Activated T-cell treated with anti-CD3 and anti-CD28 coated beads for 1 hour (primary cell): ENCODE measurements around the gene LRRC8D.
"Not testable (repeated sequence)": the region's sequence is repeated elsewhere in the genome, so short reads cannot be mapped to it uniquely, and the experiment has no call there.

Experiments
- DNase-seq: peaks from one replicate; pipeline ENCODE4 v3.0.0-alpha.2; 2020; ENCODE audit warnings: low read depth

The LRRC8D gene

DNA sequence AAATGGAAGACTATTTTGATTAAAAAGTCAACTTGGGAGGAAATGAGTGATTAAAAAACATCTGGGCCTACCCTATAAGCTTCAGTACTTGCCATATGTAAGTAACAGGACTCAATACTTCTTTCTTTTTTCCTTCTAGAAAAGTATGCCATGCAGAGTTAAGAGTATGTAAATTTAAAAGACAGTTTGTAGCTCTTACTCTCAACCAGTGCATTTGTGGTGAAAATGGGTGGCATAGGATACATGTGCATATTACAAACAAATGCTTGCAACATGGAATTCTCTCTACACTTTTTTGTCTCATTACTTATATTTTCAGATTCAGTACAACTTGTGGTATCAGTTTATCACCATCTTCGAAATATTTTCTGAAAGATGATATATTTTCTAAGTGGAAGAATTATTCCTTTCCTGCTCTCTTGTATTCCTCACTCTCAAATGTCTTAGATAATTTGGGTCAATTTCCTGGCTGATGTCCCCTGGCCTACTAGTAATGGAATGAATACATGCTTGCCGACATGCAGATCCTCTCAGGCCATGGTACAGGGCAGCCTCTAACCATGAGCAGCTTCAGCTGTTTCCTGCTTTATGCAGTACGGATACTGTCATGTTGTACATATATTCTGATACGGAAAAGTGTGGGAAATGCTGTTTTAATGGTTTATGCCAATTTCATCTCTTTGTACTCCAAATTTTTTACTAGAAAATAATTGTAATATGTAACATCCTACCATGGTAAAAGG is 92.7 kb downstream of the LRRC8D start:
- no peak for DNase-seq

GRCh38 chr1:89917353-89917752 is 96.5 kb downstream of the LRRC8D start:
- no peak for DNase-seq

- DNase-seq: no peak
Measured at GRCh38 chr1:89918127-89918793, 97.4 kb downstream of the LRRC8D start.

DNA sequence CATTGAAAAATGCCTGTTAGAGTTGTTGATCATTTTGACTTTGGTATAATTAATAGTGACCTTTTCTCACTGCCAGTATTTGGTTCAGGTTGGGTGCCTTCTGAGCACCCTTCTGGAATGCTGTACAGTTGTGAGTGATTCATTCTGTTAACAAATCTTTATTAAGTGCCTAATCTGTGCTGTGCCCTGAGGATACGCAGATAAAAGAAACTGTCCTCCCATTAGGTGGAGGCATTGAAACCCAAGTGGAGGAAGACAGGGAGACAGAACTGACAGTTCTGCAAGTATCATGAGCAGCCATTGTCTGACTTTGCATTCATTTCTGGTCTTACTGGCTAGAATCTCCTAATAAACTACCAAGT is 97.9 kb downstream of the LRRC8D start:
- DNase-seq: no peak

DNA sequence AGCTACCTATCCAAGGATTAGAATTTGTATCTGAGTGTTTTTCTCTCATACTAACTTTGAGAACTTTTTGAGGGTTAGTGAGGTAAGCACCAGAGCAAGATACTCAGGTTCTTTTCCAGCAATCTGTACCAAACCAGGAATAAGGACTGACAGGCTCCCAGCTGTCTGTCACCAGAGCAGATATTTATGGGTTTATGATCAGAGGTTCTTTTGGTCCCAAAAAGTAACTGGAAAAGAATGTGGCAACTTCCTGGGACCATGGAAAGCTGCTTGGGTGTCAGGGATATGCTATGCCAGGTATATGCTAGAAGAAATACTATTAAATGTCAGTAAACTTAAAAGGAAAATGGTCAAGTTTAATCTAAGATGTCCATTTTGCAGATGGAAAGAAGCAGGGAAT is 98.3 kb downstream of the LRRC8D start:
- no peak for DNase-seq

DNA sequence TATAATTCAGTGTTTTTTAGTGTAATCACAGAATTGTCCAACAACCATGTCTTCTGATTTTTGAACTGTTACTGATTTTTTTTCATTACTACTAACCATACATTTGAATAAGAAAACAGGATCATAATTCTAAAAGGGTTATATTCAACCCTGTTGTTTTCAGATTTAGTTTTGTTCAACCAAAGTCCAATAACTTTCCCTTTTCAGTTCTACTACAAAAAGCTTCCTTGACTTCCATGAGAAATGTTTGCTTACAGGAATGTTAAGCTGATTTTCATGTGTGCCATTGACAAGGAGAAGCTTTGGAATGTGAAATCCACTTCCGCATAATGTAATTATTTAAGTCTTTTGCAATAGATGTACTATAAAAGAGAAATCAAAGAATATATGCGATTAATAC is 102.1 kb downstream of the LRRC8D start:
- DNase-seq: no peak

DNA sequence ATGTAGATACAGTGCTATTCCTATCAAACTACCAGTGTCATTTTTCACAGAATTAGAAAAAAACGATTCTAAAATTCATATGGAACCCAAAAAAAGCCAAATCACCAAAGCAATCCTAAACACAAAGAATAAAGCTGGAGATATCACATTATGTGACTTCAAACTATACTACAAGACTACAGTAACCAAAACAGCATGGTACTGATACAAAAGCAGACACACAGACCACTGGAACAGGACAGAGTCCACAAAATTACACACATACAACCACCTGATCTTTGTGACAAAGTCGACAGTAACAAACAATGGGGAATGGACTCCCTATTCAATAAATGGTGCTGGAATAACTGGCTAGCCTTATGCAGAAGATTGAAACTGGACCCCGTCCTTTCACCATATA is 102.7 kb downstream of the LRRC8D start:
- no peak for DNase-seq

- not testable (repeated sequence) for DNase-seq
Measured at GRCh38 chr1:89924075-89924474, 103.2 kb downstream of the LRRC8D start.

- no peak for DNase-seq
Measured at GRCh38 chr1:89927049-89927448, 106.2 kb downstream of the LRRC8D start.

DNA sequence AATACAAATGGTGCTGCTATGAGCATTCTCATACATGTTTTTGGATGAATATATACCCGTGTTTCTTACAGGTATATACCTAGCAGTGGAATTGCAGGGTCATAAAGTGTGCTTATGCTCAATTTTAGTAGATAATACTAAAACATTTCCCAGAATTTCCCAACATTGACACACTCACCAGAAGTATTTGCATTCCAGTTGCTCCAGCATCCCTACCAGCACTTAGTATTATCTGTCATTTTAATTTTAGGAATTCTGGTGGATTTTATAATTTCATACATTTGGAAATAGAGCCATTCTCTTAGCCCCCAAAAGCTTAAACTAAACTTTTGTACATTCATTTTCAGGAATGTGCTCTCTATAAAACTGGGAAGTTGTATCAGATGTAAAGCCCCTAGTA is 106.6 kb downstream of the LRRC8D start:
- DNase-seq: no peak

GRCh38 chr1:89928506-89928905 is 107.7 kb downstream of the LRRC8D start:
- no peak for DNase-seq

- DNase-seq: no peak
Measured at GRCh38 chr1:89929467-89930063, 108.7 kb downstream of the LRRC8D start.

DNA sequence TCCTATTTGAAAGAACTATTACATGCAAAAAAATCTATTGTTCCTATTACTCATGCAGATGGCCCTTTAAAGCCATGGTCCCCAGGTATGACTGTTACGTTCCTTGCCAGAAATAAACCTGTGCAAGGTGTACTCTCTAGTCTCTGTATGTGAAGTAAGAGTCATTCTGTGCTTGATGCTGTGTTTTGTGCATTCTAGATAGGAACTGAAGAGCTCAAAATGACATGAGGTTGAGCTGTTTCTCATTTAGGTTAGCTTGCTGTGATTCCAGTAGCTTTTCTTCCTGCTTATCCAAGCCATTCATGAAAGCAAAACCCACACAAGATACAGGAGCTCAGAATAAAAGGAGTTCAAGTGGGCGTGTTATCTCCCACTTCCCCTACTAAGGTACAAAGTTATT is 109.7 kb downstream of the LRRC8D start:
- no peak for DNase-seq

DNA sequence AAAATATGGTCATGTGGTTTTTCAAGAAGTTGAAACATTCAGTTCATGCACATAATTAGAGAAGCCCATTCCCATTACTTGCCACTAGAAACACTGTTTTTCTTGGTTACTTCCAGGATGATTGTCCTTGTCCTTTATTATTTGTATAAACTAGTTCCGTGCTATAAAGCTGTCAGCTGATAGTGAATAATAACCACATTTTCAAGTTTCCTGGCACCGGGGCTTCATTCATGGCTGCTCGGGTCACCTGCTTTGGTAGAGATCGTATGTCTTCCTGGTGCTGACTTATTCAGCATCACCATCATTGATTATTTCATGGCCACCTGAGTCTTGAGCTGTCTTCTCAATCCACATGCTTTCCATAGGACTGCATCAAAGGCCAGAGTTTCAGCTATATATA is 111.1 kb downstream of the LRRC8D start:
- DNase-seq: no peak

GRCh38 chr1:89932598-89933364 is 111.9 kb downstream of the LRRC8D start:
- no peak for DNase-seq

GRCh38 chr1:89934461-89934860 is 113.6 kb downstream of the LRRC8D start:
- DNase-seq: no peak

DNA sequence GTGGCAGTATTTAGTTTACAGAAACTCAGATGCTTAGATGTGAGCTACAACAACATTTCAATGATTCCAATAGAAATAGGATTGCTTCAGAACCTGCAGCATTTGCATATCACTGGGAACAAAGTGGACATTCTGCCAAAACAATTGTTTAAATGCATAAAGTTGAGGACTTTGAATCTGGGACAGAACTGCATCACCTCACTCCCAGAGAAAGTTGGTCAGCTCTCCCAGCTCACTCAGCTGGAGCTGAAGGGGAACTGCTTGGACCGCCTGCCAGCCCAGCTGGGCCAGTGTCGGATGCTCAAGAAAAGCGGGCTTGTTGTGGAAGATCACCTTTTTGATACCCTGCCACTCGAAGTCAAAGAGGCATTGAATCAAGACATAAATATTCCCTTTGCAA is 114.4 kb downstream of the LRRC8D start:
- no peak for DNase-seq

DNA sequence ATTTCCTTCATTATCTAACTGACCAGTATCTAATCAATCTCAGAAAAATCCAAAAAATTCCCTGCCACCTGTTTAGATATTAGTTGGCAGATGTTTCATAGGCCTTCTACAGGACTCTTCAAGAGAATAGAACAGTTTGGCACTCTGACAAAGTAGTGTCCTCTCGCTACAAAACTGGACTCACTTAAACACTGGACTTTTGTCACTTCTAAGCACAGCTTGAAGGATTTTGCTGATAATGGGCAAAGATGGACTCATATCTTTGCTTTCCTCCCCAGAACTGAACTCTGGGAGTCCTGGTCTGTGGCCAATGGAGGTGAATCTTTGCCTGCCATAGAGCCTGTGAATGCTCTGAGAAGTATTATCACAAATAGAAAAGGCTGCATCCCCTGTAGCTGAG is 115.9 kb downstream of the LRRC8D start:
- DNase-seq: no peak

GRCh38 chr1:89938171-89939055 is 117.6 kb downstream of the LRRC8D start:
- DNase-seq: no peak

GRCh38 chr1:89939059-89939570 is 118.3 kb downstream of the LRRC8D start:
- no peak for DNase-seq

GRCh38 chr1:89939693-89940438 is 119.0 kb downstream of the LRRC8D start:
- no peak for DNase-seq
